ENCODE data around the gene DEPP1.

Gene DEPP1

DNA sequence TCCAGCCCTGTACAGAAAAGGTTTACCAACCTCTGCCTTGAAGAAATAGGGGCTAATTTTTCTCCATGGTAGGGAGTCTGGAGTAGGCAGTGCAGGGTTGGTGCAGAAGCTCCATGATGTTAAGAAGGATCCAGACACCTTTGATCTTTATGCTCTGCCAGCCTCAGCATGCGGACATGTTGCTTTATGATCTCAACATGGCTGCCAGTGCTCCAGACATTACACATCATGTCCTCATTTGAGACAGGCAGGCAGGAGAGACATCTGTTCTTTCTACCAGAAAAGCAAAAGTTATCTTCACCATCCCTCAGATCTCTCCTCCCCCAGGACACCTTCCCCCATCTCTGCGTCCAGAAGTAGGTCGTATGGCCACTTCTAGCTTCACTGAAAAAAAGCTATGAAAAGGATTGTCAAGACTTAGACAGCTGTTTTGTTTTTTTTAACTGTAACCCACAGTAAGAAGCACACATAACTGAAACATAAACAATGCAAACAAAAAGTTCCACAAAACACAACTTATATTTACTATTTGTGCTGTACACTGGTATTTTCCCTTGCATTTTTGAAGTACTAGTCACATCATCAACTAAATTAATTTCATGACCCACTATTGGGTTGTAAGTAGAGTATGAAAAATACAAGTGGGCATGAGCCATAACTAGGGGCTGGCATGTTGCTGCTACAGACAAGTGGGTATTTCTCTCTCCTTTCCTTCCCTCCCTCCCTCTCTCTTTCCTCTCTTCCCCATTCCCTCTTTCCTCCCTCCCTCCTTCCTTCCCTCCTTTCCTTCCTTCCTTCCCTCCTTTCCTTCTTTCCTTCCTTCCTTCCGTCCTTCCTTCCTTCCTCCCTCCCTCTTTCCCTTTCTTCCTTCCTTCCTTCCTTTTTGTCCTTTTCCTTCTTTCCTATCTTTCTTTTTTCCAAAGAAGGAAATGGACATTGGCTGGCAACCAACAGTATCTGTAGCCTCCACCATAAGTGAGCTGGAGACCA, 21.6 kb downstream of the DEPP1 start:
- Histone ChIP-seq H3K27me3 (replicated peaks; ENCODE audit: control insufficient read depth, insufficient read depth, low read length) (no peaks in the 10 kb centered on the region), H3K4me3 (replicated peaks; ENCODE audit: low read depth, low read length) (no peak overlapping the region), H3K36me3 (ENCODE audit: control insufficient read depth, insufficient read depth, low read length) (peaks cover 11% of the 10 kb centered on the region)
- TF ChIP-seq, protein P1, sequence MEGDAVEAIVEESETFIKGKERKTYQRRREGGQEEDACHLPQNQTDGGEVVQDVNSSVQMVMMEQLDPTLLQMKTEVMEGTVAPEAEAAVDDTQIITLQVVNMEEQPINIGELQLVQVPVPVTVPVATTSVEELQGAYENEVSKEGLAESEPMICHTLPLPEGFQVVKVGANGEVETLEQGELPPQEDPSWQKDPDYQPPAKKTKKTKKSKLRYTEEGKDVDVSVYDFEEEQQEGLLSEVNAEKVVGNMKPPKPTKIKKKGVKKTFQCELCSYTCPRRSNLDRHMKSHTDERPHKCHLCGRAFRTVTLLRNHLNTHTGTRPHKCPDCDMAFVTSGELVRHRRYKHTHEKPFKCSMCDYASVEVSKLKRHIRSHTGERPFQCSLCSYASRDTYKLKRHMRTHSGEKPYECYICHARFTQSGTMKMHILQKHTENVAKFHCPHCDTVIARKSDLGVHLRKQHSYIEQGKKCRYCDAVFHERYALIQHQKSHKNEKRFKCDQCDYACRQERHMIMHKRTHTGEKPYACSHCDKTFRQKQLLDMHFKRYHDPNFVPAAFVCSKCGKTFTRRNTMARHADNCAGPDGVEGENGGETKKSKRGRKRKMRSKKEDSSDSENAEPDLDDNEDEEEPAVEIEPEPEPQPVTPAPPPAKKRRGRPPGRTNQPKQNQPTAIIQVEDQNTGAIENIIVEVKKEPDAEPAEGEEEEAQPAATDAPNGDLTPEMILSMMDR (IDR thresholded peaks at IDR 0.05; ENCODE audit: insufficient read depth, low read length, poor library complexity, severe bottlenecking), result no peak
- no peak for DNase-seq (ENCODE audit: extremely low read depth, insufficient read length)

DNA sequence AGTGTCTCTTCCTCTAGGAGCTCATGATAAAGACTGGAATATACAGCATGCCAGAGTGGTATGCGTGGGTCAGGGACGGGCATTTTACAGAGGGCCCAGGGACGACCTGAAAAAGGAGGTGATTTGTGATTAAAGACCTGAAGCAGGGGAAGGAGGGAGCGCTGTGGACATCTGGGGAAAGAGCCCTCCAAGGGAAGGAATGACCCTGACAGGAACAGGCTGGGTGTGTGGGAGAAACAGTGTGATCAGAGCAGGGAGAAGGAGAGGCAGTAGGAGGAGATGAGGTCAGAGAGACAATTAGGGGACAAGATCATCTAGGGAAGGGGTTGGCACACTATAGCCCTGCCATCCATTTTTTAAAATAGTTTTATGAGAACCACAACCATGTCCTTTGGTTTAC, 22.4 kb downstream of the DEPP1 start:
- peaks cover 11% of the 10 kb centered on the region for H3K36me3 ChIP-seq (ENCODE audit: control insufficient read depth, insufficient read depth, low read length)
- TF ChIP-seq, protein P1 (IDR thresholded peaks at IDR 0.05; ENCODE audit: insufficient read depth, low read length, poor library complexity, severe bottlenecking), result no peak
- DNase-seq (ENCODE audit: extremely low read depth, insufficient read length), result no peak
- no peaks in the 10 kb centered on the region for H3K27me3 ChIP-seq (replicated peaks; ENCODE audit: control insufficient read depth, insufficient read depth, low read length)
- H3K4me3 ChIP-seq (replicated peaks; ENCODE audit: low read depth, low read length), result no peak overlapping the region

DNA sequence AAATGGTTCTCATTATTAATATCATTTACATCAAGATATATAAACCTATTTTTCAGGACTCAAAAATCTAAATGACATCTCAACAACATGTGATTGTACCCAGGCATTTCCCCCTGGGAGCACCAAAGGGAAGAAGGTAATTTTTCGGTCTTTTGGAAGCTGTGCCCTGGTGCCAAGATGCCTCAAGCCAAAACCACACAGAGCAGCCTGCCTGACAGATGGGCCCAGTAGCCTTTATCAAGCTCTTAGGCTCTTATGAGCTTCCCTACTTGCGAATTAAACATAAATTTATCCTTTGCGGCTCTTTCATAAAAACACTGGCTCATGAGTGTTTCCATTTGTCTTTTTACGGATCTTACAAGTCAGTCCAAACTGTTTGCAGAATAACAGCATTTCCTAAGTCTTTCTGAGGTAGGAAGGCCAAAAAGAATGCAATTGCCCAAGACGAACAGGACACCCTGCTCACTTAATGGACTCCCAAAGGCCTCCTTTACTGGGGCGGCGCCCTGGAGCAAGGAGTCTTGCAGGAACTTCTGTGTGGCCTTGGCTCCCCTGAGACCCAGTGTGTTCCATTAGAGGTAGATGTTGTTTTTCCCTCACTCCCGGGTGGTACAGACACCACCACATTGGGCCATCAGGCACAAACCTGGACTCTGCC, 23.1 kb downstream of the DEPP1 start:
- H3K36me3 ChIP-seq (ENCODE audit: control insufficient read depth, insufficient read depth, low read length), result peaks cover 11% of the 10 kb centered on the region
- no peak overlapping the region for H3K4me3 ChIP-seq (replicated peaks; ENCODE audit: low read depth, low read length)
- DNase-seq (ENCODE audit: extremely low read depth, insufficient read length), result no peak
- no peaks in the 10 kb centered on the region for H3K27me3 ChIP-seq (replicated peaks; ENCODE audit: control insufficient read depth, insufficient read depth, low read length)
- TF ChIP-seq, protein P1 (IDR thresholded peaks at IDR 0.05; ENCODE audit: insufficient read depth, low read length, poor library complexity, severe bottlenecking), result no peak

DNA sequence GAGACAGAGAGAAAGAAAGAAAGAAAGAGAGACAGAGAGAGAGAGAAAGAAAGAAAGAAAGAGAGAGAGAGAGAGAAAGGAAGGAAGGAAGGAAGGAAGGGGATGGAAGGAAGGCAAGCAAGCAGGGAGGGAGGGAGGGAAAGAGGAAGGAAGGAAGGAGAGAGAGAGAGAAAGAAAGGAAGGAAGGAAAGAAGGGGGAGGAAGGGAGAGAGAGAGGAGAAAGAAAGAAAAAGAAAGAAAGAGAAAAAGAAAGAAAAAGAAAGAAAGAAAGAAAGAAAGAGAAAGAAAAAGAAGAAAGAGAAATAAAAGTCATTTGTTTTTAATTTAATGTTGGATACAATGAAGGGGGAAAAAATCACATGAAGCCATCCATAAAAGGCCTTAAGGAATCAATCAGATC, 23.6 kb downstream of the DEPP1 start:
- TF ChIP-seq, protein P1 (IDR thresholded peaks at IDR 0.05; ENCODE audit: insufficient read depth, low read length, poor library complexity, severe bottlenecking), result no peak
- no peak for DNase-seq (ENCODE audit: extremely low read depth, insufficient read length)
- no peaks in the 10 kb centered on the region for H3K27me3 ChIP-seq (replicated peaks; ENCODE audit: control insufficient read depth, insufficient read depth, low read length)
- H3K36me3 ChIP-seq (ENCODE audit: control insufficient read depth, insufficient read depth, low read length), result peaks cover 11% of the 10 kb centered on the region
- no peak overlapping the region for H3K4me3 ChIP-seq (replicated peaks; ENCODE audit: low read depth, low read length)

DNA sequence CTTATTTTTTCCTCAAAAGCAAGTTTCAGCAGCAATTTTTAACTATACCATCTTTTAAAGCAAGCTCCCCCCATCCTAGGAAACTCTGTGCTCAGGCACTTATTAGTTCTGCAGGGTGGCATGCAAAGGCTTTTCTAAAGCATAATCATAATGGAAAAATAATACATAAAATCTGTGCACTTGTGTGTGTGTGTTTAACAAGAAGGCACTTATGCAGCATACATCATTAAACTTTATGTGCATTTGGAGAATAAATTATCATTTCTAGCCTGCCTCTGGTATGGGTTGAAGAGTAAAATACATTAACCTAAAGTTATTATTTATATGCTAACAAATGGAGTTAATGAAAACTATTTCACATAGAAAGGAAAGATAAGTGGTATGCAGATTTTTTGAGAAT, 24.6 kb downstream of the DEPP1 start:
- TF ChIP-seq, protein P1 (IDR thresholded peaks at IDR 0.05; ENCODE audit: insufficient read depth, low read length, poor library complexity, severe bottlenecking), result no peak

More for the DNA sequence above, 24.6 kb downstream of the DEPP1 start:
- no peak for DNase-seq (ENCODE audit: extremely low read depth, insufficient read length)
- no peaks in the 10 kb centered on the region for H3K27me3 ChIP-seq (replicated peaks; ENCODE audit: control insufficient read depth, insufficient read depth, low read length)
- no peak overlapping the region for H3K4me3 ChIP-seq (replicated peaks; ENCODE audit: low read depth, low read length)
- H3K36me3 ChIP-seq (ENCODE audit: control insufficient read depth, insufficient read depth, low read length), result peaks cover 11% of the 10 kb centered on the region

All from GM06990 (cell line).